ENCODE data around the gene CSNK2A3.

CSNK2A3 gene

DNA sequence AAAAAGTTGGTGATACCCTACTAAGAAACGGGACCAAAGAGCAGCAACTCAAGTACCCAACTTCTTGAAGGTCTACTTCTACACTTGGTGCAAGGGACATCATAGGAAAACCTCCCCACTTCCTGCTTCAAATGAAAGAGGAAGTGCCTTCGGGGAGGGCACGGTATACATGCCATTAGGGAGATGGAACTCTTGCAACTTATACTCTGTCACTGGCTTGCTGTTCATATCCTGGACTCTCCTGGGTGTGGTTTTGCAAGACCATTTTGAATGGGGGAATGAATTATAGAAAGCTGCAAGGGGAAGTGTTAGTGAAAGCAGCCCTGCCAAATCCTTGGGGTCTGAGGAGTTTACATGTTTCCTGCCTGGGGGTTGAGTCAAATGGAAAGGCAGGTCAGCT lies 41.9 kb downstream of the CSNK2A3 start:
- Histone ChIP-seq H3K36me3 (ENCODE audit: insufficient read depth, low read length) (no peaks in the 10 kb centered on the region), H3K4me1 (ENCODE audit: control insufficient read depth, insufficient read depth, low read length) (peaks cover 15% of the 10 kb centered on the region), H3K4me2 (ENCODE audit: low read length) (no peak overlapping the region), H3K4me3 (ENCODE audit: low read length) (no peak overlapping the region), H3K27me3 (ENCODE audit: control insufficient read depth, insufficient read depth, low read length) (no peaks in the 10 kb centered on the region), H3K9ac (ENCODE audit: low read depth, low read length) (no peak overlapping the region), H3K9me3 (replicated peaks; ENCODE audit: low read length) (no peaks in the 10 kb centered on the region)

DNA sequence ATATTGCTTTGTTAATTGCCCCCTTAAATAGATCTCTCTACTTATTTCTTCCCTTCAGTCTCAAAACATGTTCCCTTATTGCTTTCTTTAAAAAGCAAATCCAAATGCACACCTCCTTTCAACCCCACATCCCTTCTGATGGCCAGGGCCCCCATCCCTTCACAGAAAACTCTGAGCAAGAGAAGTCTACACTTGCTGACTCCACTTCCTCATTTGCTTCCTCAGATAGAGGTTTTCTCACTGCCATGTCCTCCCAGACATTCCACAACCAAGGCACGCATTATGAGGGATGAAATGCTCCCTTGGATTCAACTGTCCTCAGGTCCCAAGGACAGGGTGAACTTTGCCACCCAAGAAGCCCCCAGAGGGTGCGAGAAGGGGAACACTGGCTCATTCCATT lies 43.1 kb downstream of the CSNK2A3 start:
- Histone ChIP-seq H3K9ac (ENCODE audit: low read depth, low read length) (no peak overlapping the region), H3K4me1 (ENCODE audit: control insufficient read depth, insufficient read depth, low read length) (peaks cover 15% of the 10 kb centered on the region), H3K36me3 (ENCODE audit: insufficient read depth, low read length) (no peaks in the 10 kb centered on the region), H3K4me3 (ENCODE audit: low read length) (no peak overlapping the region), H3K9me3 (replicated peaks; ENCODE audit: low read length) (no peaks in the 10 kb centered on the region), H3K4me2 (ENCODE audit: low read length) (no peak overlapping the region), H3K27me3 (ENCODE audit: control insufficient read depth, insufficient read depth, low read length) (no peaks in the 10 kb centered on the region)

DNA sequence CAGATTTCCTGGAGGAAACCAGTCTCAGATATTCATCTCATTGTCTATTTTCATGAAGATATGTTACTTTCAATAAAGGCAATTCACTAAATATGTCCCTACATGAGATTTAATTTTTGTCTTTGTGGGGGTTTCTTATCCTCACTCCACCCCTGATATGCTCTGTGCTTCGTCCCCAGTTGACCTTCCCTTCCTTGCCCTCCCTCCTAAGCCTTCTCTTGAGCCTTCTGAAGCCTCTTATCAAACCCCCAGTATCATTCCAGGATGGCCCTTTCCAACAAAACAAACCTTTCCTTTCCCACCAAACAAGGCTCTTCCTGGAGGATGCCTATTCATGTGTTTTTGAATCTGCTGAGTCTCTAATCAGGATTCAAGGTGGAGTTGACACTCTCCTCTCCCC lies 44.8 kb downstream of the CSNK2A3 start:
- Histone ChIP-seq H3K4me2 (ENCODE audit: low read length) (no peak overlapping the region), H3K4me3 (ENCODE audit: low read length) (no peak overlapping the region), H3K27me3 (ENCODE audit: control insufficient read depth, insufficient read depth, low read length) (peaks cover 8% of the 10 kb centered on the region), H3K36me3 (ENCODE audit: insufficient read depth, low read length) (no peaks in the 10 kb centered on the region), H3K4me1 (ENCODE audit: control insufficient read depth, insufficient read depth, low read length) (peaks cover 4% of the 10 kb centered on the region), H3K9ac (ENCODE audit: low read depth, low read length) (no peak overlapping the region), H3K9me3 (replicated peaks; ENCODE audit: low read length) (no peaks in the 10 kb centered on the region)

DNA sequence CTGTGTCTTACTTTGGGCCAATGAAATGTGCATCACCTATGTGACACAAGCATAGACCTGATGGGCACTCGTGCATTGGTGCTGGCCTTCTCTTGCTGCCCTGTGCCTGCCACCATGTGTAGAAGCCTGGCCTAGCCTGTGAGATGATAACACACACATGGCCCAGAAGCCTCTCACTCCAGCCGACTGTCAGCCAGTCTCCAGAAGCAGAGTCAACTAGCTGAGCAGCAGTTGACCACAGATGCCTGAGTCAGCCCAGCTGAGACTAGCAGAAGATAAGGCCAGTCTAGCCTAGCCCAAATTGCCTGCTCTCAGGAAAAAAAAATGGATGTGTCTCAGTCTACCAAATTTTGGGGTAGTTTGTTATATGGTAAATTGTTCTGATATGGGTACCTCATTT lies 46.2 kb downstream of the CSNK2A3 start:
- Histone ChIP-seq H3K9me3 (replicated peaks; ENCODE audit: low read length) (no peaks in the 10 kb centered on the region), H3K9ac (ENCODE audit: low read depth, low read length) (no peak overlapping the region), H3K4me2 (ENCODE audit: low read length) (no peak overlapping the region), H3K4me3 (ENCODE audit: low read length) (no peak overlapping the region), H3K36me3 (ENCODE audit: insufficient read depth, low read length) (no peaks in the 10 kb centered on the region), H3K4me1 (ENCODE audit: control insufficient read depth, insufficient read depth, low read length) (no peaks in the 10 kb centered on the region), H3K27me3 (ENCODE audit: control insufficient read depth, insufficient read depth, low read length) (peaks cover 8% of the 10 kb centered on the region)

DNA sequence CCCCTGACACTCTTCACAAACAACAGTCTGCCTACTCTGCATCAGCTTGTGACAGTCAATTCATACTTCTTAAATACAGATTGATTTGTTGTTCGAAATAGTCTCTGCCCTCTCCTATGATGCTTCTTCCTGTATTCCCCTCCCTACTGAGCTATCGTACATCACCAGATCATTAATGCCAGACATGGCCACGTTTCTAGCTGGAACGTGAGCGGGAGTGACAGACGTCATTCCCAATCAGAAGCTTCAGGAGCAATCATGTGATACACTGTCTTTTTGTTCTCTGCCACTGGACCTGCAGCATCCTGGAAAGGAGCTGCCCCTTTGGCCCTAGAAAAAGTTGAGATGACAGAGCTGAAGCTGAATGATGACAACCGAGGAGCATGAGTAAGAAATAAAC lies 48.5 kb downstream of the CSNK2A3 start:
- Histone ChIP-seq H3K4me2 (ENCODE audit: low read length) (no peak overlapping the region), H3K27me3 (ENCODE audit: control insufficient read depth, insufficient read depth, low read length) (peaks cover 21% of the 10 kb centered on the region), H3K36me3 (ENCODE audit: insufficient read depth, low read length) (no peaks in the 10 kb centered on the region), H3K9me3 (replicated peaks; ENCODE audit: low read length) (no peaks in the 10 kb centered on the region), H3K9ac (ENCODE audit: low read depth, low read length) (no peak overlapping the region), H3K4me3 (ENCODE audit: low read length) (no peak overlapping the region), H3K4me1 (ENCODE audit: control insufficient read depth, insufficient read depth, low read length) (no peaks in the 10 kb centered on the region)

DNA sequence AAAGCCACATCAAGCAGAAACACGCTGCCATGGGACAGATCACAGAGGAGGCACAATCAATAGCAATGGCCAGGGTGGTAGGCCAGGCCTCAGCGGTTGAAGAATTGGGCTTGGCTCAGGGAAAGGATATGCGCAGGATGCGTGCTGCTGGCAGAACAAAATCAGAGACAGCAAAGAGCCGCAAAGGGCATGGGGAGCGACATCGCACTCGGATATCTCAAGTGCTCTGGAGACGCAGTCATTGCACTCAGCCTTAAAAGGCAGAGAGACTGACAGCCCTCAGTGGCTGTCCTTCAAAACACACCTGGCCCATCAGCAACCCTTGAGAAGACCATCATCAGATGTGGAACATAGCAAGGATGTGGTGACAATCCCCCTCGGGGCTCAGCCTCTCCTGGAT lies 50.5 kb downstream of the CSNK2A3 start:
- Histone ChIP-seq H3K9ac (ENCODE audit: low read depth, low read length) (no peak overlapping the region), H3K36me3 (ENCODE audit: insufficient read depth, low read length) (no peaks in the 10 kb centered on the region), H3K4me2 (ENCODE audit: low read length) (no peak overlapping the region), H3K27me3 (ENCODE audit: control insufficient read depth, insufficient read depth, low read length) (peaks cover 26% of the 10 kb centered on the region), H3K4me3 (ENCODE audit: low read length) (no peak overlapping the region), H3K4me1 (ENCODE audit: control insufficient read depth, insufficient read depth, low read length) (no peaks in the 10 kb centered on the region), H3K9me3 (replicated peaks; ENCODE audit: low read length) (no peaks in the 10 kb centered on the region)
